Stimulated activated CD8-positive, alpha-beta memory T cell treated with anti-CD3 and anti-CD28 coated beads, Interleukin-15, amount 100 ng/mL, for 1 hour (primary cell): ENCODE measurements around the gene TSPEAR.
"Not testable (repeated sequence)": the region's sequence is repeated elsewhere in the genome, so short reads cannot be mapped to it uniquely, and the experiment has no call there.

Source experiments
- DNase-seq: peaks from one replicate; pipeline ENCODE4 v3.0.0-alpha.2; 2020; ENCODE audit warnings: low read depth

The TSPEAR gene

GRCh38 chr21:44627181-44627822 lies 84.1 kb downstream of the TSPEAR start:
- DNase-seq: not testable (repeated sequence)

- no peak for DNase-seq
These were observed 84.7 kb downstream of the TSPEAR start, which contains the start of gene KRTAP10-9 for GRCh38 chr21:44626673-44627143. Gene KRTAP10-9 (plus strand): TSS chr21:44627093. CDS start chr21:44627172, 79 bp downstream.

DNA sequence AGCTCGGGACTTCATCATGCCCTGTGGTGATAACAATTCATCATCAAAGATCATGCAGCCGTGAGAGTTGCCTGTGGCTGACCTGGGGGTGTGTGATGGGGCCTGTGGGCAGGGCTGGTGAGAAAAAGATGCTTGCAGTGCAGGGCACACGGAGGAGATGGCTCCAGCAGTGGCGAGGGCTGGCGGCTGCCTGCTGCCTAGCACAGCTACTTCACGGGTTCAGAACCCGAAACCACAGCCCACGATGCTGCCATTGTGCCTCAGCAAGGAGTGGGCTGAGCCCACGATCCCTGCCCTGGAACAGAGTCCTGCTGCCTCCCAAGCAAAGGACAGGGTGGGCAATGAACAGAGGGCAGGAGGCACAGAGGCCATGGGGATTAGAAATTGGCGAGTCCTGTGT lies 85.1 kb downstream of the TSPEAR start:
- DNase-seq: no peak

GRCh38 chr21:44625756-44626155 lies 85.6 kb downstream of the TSPEAR start:
- no peak for DNase-seq

- DNase-seq: no peak
These were observed 87.8 kb downstream of the TSPEAR start for GRCh38 chr21:44623575-44623974.

- DNase-seq: no peak
These were observed 91.5 kb downstream of the TSPEAR start for GRCh38 chr21:44619886-44620285.

DNA sequence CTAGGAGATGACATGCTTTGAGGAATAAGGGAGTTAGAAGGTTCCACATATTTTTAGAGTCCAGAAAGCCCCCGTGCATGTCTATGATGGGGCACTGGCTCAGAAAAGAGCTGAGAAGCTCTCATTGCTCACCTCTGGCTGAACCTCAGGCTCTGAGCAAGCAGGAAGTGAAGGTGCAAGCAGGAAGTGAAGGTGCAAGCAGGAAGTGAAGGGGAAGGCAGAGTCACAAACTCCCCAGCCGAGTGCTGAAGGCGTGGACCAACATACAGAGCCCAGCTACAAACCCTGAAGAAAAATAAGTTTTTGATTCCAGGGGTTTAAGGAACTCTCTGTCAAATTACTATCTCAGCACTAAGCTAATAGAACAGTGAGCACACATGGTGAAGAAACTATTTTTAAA lies 92.5 kb downstream of the TSPEAR start:
- DNase-seq: peak; percentile 14

- DNase-seq: no peak
These were observed 92.9 kb downstream of the TSPEAR start for GRCh38 chr21:44618504-44618903.

GRCh38 chr21:44617071-44617501 lies 94.3 kb downstream of the TSPEAR start:
- DNase-seq: no peak

DNA sequence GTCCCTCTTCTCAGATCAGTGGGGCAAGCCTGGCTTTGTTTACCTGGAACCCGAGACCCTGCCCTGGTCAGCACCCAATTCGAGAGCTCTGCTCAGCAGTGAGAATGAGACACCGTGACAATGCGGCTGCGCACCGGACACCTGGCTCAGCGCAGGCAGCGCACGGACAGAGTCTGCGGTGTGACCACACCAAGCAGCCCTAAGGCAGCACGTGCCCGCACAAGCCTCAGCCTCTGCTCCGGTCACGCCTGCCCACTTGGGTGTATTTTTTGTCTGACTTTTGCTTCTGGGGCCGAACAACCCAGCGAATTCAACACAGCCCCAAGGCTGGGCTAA lies 94.8 kb downstream of the TSPEAR start:
- no peak for DNase-seq

DNA sequence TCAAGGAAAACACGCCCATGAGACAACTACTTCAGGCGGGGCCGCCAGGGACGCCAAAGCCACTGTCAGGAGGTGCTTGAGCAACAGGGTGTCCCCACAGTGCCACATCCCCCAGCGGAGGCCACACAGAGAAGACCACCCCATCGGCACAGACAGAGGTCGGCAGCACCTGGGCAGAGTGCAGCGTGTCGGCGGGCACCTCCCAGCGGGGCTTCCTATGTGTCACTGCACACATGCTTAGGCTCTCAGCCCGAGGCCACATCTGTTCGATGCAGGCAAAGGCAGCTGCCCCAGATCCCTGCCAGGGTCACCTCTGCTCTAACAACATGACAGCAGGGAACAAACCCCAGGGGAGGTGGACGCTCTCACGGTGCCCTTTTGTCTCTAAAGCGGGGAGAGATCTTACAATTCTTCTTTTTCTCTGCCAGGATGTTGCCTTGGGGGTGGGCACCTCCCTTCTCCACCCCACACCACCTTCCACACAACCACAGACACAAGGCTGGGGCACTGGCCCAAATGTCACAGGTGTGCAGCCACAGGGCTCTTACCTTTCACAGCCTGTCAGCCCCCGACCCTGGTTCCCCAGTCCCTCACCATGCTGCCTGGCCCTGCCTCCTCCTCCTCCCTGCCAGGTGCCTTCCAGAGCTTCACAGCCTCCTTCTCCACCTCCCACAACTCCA lies 95.3 kb downstream of the TSPEAR start:
- DNase-seq: no peak

GRCh38 chr21:44615466-44615865 lies 95.9 kb downstream of the TSPEAR start:
- DNase-seq: no peak

DNA sequence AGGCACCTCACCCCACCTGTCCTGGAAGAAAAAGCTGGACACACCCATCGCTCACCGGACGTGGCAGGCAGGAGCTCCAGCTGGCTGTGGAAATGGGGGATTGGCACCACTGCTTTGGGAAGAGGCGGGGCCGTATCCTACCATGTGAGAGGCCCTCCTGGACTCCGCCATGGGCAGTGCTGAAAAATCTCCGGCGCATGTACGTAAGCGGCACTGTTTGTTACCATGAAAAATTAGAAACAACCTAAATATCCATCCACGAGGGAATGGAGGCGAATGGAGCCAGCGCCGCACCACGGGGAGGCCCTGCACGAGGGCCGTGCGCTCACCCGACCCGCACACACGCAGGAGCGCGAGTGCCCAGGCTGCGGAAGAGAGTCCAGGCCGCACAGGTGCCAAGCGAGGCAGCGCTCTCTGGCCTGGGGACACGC lies 96.4 kb downstream of the TSPEAR start:
- DNase-seq: no peak

GRCh38 chr21:44614161-44614631 lies 97.2 kb downstream of the TSPEAR start:
- no peak for DNase-seq

- DNase-seq: no peak
These were observed 97.8 kb downstream of the TSPEAR start for GRCh38 chr21:44613386-44614155.

- DNase-seq: no peak
These were observed 98.6 kb downstream of the TSPEAR start for GRCh38 chr21:44612669-44613229.

GRCh38 chr21:44612029-44612486 lies 99.3 kb downstream of the TSPEAR start, which contains the start of gene KRTAP10-8:
Gene KRTAP10-8 (plus strand): TSS chr21:44612079. CDS start chr21:44612101, 22 bp downstream.
- DNase-seq: no peak

GRCh38 chr21:44611551-44611950 lies 99.8 kb downstream of the TSPEAR start:
- DNase-seq: no peak

DNA sequence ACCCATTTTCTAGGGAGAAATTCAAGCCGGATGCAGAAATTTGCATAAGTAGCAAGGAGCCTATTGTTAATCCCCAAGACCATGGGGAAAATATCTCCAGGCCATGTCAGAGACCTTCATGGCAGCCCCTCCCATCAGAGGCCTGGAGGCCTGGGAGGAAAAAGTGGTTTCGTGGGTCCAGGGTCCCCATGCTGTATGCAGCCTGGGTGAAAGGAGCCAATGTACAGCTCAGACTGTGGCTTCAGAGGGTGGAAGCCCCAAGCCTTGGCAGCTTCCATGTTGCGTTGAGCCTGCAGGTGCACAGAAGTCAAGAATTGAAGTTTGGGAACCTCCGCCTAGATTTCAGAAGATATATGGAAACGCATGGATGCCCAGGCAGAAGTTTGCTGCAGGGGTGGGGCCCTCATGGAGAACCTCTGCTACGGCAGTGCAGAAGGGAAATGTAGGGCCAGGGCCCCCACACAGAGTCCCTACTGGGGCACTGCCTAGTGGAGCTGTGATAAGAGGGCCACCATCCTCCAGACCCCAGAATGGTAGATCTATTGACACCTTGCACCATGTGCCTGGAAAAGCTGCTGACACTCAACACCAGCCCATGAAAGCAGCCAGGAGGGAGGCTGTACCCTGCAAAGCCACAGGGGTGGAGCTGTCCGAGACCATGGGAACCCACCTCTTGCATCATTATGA lies 101.1 kb downstream of the TSPEAR start:
- not testable (repeated sequence) for DNase-seq

- no peak for DNase-seq
These were observed 102.2 kb downstream of the TSPEAR start for GRCh38 chr21:44609193-44609592.

DNA sequence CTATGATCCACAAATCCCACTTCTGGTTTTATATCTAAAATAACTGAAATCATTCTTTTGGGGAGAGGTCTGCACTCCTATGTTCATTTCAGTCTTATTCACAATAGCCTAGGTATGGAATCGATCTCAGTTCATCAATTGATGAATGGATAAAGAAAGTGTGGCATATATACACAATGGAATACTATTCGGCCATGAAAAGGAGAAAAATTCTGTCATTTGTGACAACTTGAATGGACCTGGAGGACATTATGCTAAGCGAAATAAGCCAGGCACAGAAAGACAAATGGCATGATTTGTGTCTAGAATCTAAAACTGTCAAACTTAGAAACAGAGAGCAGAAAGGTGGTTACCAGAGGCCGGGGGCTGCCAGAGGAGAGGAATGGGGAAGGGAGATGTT lies 104.9 kb downstream of the TSPEAR start:
- no peak for DNase-seq

GRCh38 chr21:44603911-44604310 lies 107.5 kb downstream of the TSPEAR start:
- DNase-seq: no peak
